Astrocyte (in vitro differentiated cells and primary cell): Measurements from ENCODE around the gene SRCIN1.

Experiments
- EZH2 ChIP-seq: IDR thresholded peaks from 2 replicates; pipeline ENCODE4 v1.6.1; 2012; ENCODE audit warnings: mild to moderate bottlenecking, low read length, inconsistent platforms; ENCODE audit not compliant: insufficient read depth
- TF ChIP-seq, protein P1 (sequence below): IDR thresholded peaks from 2 replicates; pipeline ENCODE4 v1.5.1; 2011; ENCODE audit warnings: low read depth, mild to moderate bottlenecking, inconsistent platforms, low read length, moderate library complexity; ENCODE audit not compliant: insufficient read depth

- TF ChIP-seq, protein P1, sequence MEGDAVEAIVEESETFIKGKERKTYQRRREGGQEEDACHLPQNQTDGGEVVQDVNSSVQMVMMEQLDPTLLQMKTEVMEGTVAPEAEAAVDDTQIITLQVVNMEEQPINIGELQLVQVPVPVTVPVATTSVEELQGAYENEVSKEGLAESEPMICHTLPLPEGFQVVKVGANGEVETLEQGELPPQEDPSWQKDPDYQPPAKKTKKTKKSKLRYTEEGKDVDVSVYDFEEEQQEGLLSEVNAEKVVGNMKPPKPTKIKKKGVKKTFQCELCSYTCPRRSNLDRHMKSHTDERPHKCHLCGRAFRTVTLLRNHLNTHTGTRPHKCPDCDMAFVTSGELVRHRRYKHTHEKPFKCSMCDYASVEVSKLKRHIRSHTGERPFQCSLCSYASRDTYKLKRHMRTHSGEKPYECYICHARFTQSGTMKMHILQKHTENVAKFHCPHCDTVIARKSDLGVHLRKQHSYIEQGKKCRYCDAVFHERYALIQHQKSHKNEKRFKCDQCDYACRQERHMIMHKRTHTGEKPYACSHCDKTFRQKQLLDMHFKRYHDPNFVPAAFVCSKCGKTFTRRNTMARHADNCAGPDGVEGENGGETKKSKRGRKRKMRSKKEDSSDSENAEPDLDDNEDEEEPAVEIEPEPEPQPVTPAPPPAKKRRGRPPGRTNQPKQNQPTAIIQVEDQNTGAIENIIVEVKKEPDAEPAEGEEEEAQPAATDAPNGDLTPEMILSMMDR, result no peak
- no peak for TF ChIP-seq EZH2
Observed at GRCh38 chr17:38532451-38532850, 73.3 kb downstream of the SRCIN1 start.
